Gastroesophageal sphincter (tissue), 4 donors: ENCODE measurements around the gene LUC7L. TPM values are rescaled to one million over a fixed set of nuclear protein-coding genes. Genes with fewer than 3 reads are reported as not detected.
A peak's percentile ranks its signal among the peaks of the same experiment; 100 is the strongest.

Source experiments
- ATAC-seq: fragments of 150-250 bp; one replicate; pipeline ENCODE4 v1.9.1; 2016; ENCODE audit warnings: mild to moderate bottlenecking, moderate library complexity
- H3K27ac ChIP-seq, 4 donors: fragments of 200-600 bp; sonication (generic) in 3 of 4; 1 replicate in 3 of 4; 2 replicates in 1 of 4; pipeline ENCODE4 v1.5.1; 2016 to 2019
- H3K27me3 ChIP-seq: fragments of 200-600 bp; sonication (generic); one replicate; pipeline ENCODE4 v1.5.1; 2019
- H3K36me3 ChIP-seq, 2 donors: fragments of 200-600 bp; sonication (generic); one replicate each; pipeline ENCODE4 v1.5.1; 2019; ENCODE audit warnings: control low read depth in 1 of 2
- H3K4me1 ChIP-seq, 3 donors: fragments of 200-600 bp; sonication (generic); 1 replicate in 2 of 3; 2 replicates in 1 of 3; pipeline ENCODE4 v1.5.1; 2016 to 2019; ENCODE audit warnings: control low read depth in 2 of 3
- H3K4me3 ChIP-seq, 2 donors: fragments of 200-600 bp; sonication (generic); one replicate each; pipeline ENCODE4 v1.5.1; 2019; ENCODE audit warnings: mild to moderate bottlenecking in 1 of 2, moderate library complexity in 1 of 2
- H3K9me3 ChIP-seq, 3 donors: fragments of 200-600 bp; sonication (generic); one replicate each; pipeline ENCODE4 v1.5.1; 2017 to 2019; ENCODE audit warnings: control low read depth in 2 of 3
- CTCF ChIP-seq, 4 experiments: fragments of 200-600 bp in 2 of 4; fragments of 450-650 bp in 2 of 4; sonication (generic) in 1 of 4; IDR thresholded peaks; one replicate each; pipeline ENCODE4 v1.5.1; 2017 to 2019; ENCODE audit warnings: antibody characterized with exemption in 4 of 4, mild to moderate bottlenecking in 2 of 4, moderate library complexity in 2 of 4
- EP300 ChIP-seq: sonication (generic); formaldehyde crosslinking; IDR thresholded peaks from one replicate; pipeline ENCODE4 v1.6.1; 2017; ENCODE audit warnings: antibody characterized with exemption, mild to moderate bottlenecking
- POLR2A ChIP-seq, 2 donors: fragments of 450-650 bp; IDR thresholded peaks; one replicate each; pipeline ENCODE4 v1.6.1; 2017; ENCODE audit warnings: antibody characterized with exemption in 2 of 2, mild to moderate bottlenecking in 2 of 2, moderate library complexity in 1 of 2
- POLR2AphosphoS5 ChIP-seq: sonication (generic); formaldehyde crosslinking; IDR thresholded peaks from one replicate; pipeline ENCODE4 v1.6.1; 2017; ENCODE audit warnings: antibody characterized with exemption
- whole genome bisulfite sequencing, 2 donors: methylation state at CpG; one replicate each; pipeline ENCODE4 v1.1.5; 2018; ENCODE audit warnings: low coverage in 1 of 2; 5-methylcytosine and 5-hydroxymethylcytosine counted together
- total RNA-seq, 4 donors: library from RNA; depleted of rRNA; stranded (reverse); fragments of >200 nt; gene quantifications; one replicate each; pipeline ENCODE4 v1.1.0, GENCODE V29; 2016

Gene LUC7L
- total RNA-seq, 4 donors from 2014 or later: 34.7 to 112 (median 59.6) TPM

GRCh38 chr16:189604-190186 lies 39.6 kb downstream of the LUC7L start:
- WGBS, 2 donors: 87 to 91% methylated on average over 13 to 14 of the region's 34 CpGs
- Histone ChIP-seq H3K27ac (no peak overlapping the region), H3K4me1 (no peaks in the 10 kb centered on the region), H3K9me3 (no peaks in the 10 kb centered on the region), H3K4me3 (no peak overlapping the region), H3K27me3 (no peaks in the 10 kb centered on the region), H3K36me3 (peaks cover 0 to 76% of the 10 kb centered on the region in 2 donors)
- ATAC-seq: no peak
- TF ChIP-seq POLR2AphosphoS5 (no peak), EP300 (no peak), CTCF (IDR thresholded peaks at IDR 0.05) (no peak), POLR2A (IDR thresholded peaks at IDR 0.05) (no peak)

DNA sequence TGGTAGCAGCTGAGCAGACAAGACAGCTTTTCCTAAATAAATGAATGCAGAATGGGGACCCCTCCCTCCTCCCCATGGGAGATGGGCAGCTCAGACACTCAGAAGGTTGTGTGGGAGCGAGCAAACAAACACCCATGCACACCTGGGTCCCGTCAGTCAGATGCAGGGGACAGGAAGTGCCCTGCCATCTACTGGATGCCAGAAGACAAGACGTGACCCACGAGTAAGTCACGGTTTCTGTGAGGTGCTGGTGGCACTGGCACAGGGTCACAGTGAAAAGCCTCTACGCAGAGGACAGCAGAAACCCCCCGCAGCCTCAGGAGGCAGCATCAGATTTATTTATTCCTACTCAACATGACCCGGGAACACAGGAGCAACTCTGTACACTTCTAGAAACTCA lies 40.6 kb downstream of the LUC7L start:
- Histone ChIP-seq H3K4me3 (no peak overlapping the region), H3K4me1 (no peaks in the 10 kb centered on the region), H3K9me3 (no peaks in the 10 kb centered on the region), H3K36me3 (peaks cover 0 to 66% of the 10 kb centered on the region in 2 donors), H3K27me3 (no peaks in the 10 kb centered on the region), H3K27ac (no peak overlapping the region)
- 58 to 60% methylated on average over 1 to 6 of the region's 8 CpGs for WGBS, 2 donors
- ATAC-seq: no peak
- TF ChIP-seq POLR2AphosphoS5 (no peak), CTCF (IDR thresholded peaks at IDR 0.05) (no peak), POLR2A (IDR thresholded peaks at IDR 0.05) (no peak), EP300 (no peak)

DNA sequence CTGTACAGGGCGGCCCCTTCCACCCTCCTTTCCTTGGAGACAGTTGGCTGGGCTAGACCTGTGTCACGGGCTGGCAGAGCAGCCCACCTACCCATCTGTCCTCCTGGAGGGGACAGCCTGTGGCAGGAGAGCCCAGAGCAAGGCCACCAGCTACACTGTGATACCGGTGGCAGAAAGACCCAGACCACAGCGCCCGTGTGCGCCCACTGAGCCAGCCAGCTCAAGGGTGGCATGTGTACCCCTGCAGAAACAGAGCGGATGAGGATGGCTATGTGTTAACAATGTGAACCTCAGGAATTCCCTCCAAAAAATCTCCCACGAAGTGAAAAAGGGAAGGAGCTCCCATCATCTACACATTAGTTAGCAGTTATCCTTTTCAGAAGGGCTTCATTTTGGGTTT lies 41.9 kb downstream of the LUC7L start:
- ATAC-seq: peak; percentile 22
- Histone ChIP-seq H3K9me3 (no peaks in the 10 kb centered on the region), H3K4me3 (no peak overlapping the region), H3K27me3 (no peaks in the 10 kb centered on the region), H3K27ac (no peak overlapping the region), H3K36me3 (peaks cover 0 to 52% of the 10 kb centered on the region in 2 donors), H3K4me1 (no peaks in the 10 kb centered on the region)
- TF ChIP-seq POLR2A (IDR thresholded peaks at IDR 0.05): no peak
- TF ChIP-seq POLR2AphosphoS5: no peak
- TF ChIP-seq EP300: no peak
- no peak for TF ChIP-seq CTCF (IDR thresholded peaks at IDR 0.05)
- 53 to 93% methylated on average over 2 of the region's 8 CpGs for whole genome bisulfite sequencing, 2 donors

DNA sequence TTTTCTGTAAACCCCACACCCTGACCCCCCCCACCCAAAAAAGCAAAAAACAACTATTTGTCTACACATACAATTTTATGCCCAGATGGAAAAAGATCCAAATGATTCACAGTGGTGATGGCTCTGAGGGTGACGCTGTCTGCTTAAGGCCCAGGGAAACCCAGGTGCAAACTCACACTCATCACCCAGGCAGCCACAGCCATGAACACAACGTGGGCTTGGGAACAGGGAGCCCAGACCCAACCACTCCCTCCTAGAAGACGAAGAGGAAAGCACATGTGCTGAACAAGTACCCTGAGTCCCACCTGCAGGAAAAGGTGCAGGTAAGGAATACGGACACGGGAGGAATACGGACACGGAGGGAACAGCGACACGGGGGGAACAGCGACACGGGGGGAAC lies 43.6 kb downstream of the LUC7L start:
- H3K4me1 ChIP-seq: peaks cover 6 to 11% (median 9%) of the 10 kb centered on the region in 3 donors
- TF ChIP-seq EP300 (no peak), POLR2AphosphoS5 (no peak), POLR2A (IDR thresholded peaks at IDR 0.05) (no peak), CTCF (IDR thresholded peaks at IDR 0.05) (no peak)
- H3K27ac ChIP-seq: no peak overlapping the region
- no peak for ATAC-seq
- 31 to 58% methylated on average over 2 of the region's 11 CpGs for WGBS, 2 donors
- H3K4me3 ChIP-seq: no peak overlapping the region
- H3K27me3 ChIP-seq: peaks cover 8% of the 10 kb centered on the region
- no peaks in the 10 kb centered on the region for H3K9me3 ChIP-seq
- peaks cover 0 to 36% of the 10 kb centered on the region in 2 donors for H3K36me3 ChIP-seq

DNA sequence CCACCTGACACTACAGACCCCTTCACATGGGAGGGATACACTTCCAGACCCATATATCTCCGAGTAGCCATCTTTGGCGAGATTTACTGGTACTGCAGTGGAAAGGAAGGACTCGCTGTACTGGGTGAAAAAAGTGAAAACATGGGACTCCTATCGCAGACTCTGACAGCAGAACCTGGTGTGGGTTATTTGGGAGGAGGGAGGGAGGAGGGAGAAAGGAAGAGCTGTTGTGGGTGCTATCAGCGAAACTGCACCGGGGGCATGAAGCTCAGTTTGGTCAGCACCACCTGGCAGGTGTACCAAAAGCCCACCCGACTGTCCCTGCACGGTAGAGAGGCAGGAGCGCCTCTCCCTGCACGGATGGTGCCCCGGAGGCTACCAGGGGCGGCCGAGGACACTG lies 44.0 kb downstream of the LUC7L start:
- 60 to 69% methylated on average over 1 to 4 of the region's 13 CpGs for WGBS, 2 donors
- Histone ChIP-seq H3K4me3 (no peak overlapping the region), H3K36me3 (peaks cover 0 to 31% of the 10 kb centered on the region in 2 donors), H3K9me3 (no peaks in the 10 kb centered on the region), H3K27ac (no peak overlapping the region), H3K27me3 (peaks cover 12% of the 10 kb centered on the region), H3K4me1 (peaks cover 7 to 15% (median 14%) of the 10 kb centered on the region in 3 donors)
- no peak for TF ChIP-seq POLR2A (IDR thresholded peaks at IDR 0.05)
- TF ChIP-seq EP300: no peak
- no peak for TF ChIP-seq CTCF (IDR thresholded peaks at IDR 0.05)
- TF ChIP-seq POLR2AphosphoS5: no peak
- ATAC-seq: no peak
